Upper lobe of left lung (tissue), 6 donors: ENCODE measurements around the gene MRPS27. TPM values are rescaled to one million over a fixed set of nuclear protein-coding genes. Genes with fewer than 3 reads are reported as not detected.

Source experiments
- ATAC-seq, 2 donors: fragments of 200-7000 bp; cut with Tn5 transposase; one replicate each; pipeline ENCODE4 v1.9.1; 2022; ENCODE audit warnings: mild to moderate bottlenecking in 2 of 2, moderate library complexity in 2 of 2; ENCODE audit not compliant: low FRiP score in 2 of 2
- DNase-seq, 2 donors: peaks; one replicate each; pipeline ENCODE4 v3.0.0-alpha.2; 2019 to 2020
- H3K27ac ChIP-seq, 4 donors: fragments of 200-600 bp; sonication (generic); one replicate each; pipeline ENCODE4 v1.5.1; 2016 to 2019
- H3K27me3 ChIP-seq, 4 donors: fragments of 200-600 bp; sonication (generic); one replicate each; pipeline ENCODE4 v1.5.1; 2017 to 2019
- H3K36me3 ChIP-seq, 4 donors: fragments of 200-600 bp; sonication (generic); one replicate each; pipeline ENCODE4 v1.5.1; 2016 to 2019
- H3K4me1 ChIP-seq, 4 donors: fragments of 200-600 bp; sonication (generic); one replicate each; pipeline ENCODE4 v1.5.1; 2018 to 2019
- H3K4me3 ChIP-seq, 4 donors: fragments of 200-600 bp; sonication (generic); one replicate each; pipeline ENCODE4 v1.5.1; 2017 to 2019; ENCODE audit warnings: mild to moderate bottlenecking in 2 of 4, moderate library complexity in 1 of 4
- H3K9me3 ChIP-seq, 4 donors: fragments of 200-600 bp; sonication (generic); one replicate each; pipeline ENCODE4 v1.5.1; 2018 to 2019
- EP300 ChIP-seq, 4 donors: sonication (generic); formaldehyde crosslinking; IDR thresholded peaks; one replicate each; pipeline ENCODE4 v1.5.1; 2017; ENCODE audit warnings: antibody characterized with exemption in 4 of 4, control low read depth in 2 of 4
- POLR2A ChIP-seq, 4 donors: fragments of 450-650 bp; IDR thresholded peaks; one replicate each; pipeline ENCODE4 v1.5.1; 2016 to 2017; ENCODE audit warnings: antibody characterized with exemption in 4 of 4, mild to moderate bottlenecking in 2 of 4
- POLR2AphosphoS5 ChIP-seq, 2 donors: sonication (generic); formaldehyde crosslinking; IDR thresholded peaks; one replicate each; pipeline ENCODE4 v1.5.1; 2017; ENCODE audit warnings: antibody characterized with exemption in 2 of 2
- WGBS, 2 donors: methylation state at CpG; one replicate each; pipeline ENCODE4 v1.1.5; 2017 to 2018; 5-methylcytosine and 5-hydroxymethylcytosine counted together
- total RNA-seq, 6 donors: library from RNA; depleted of rRNA in 4 of 6; stranded (reverse); fragments of >200 nt in 4 of 6; gene quantifications; one replicate each; pipeline versions ENCODE4 v1.1.0 to v1.2.1, GENCODE V29; 2016 to 2021
- TF ChIP-seq, protein P1 (sequence below), 6 experiments: fragments of 450-650 bp in 4 of 6; fragments of 200-600 bp in 2 of 6; sonication (generic) in 2 of 6; IDR thresholded peaks; one replicate each; pipeline ENCODE4 v1.5.1; 2016 to 2019; ENCODE audit warnings: antibody characterized with exemption in 6 of 6
- donor health status: DM: no; HTN: no; CAD: no; lungs with moderate emphysema.
- donor health status: DM: no; HTN: yes; CAD: no; lungs with severe emphysema.

MRPS27 gene
- total RNA-seq, 6 donors from 2014 or later = 15.7 to 36.9 (median 34.4) TPM

DNA sequence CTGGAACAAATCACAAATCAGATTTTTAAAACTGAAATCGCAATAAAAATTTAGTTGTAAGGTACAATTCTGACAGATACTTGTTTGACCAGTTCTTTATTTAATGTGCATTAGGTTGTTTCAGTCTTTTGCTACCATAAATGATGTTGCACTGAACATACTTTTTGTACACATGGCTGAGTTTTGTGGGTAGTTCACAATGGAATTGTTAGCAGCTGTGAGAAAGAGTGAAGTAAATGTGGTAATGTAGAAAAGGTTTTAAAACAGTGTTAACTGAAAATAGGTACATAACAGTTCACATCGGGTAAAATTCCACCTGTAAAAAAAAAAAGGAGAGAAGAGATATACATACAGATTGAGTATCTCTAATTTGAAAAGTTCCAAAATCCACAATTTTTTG lies 25.6 kb downstream of the MRPS27 start:
- H3K4me1 ChIP-seq = peaks cover 0 to 5% (median 0%) of the 10 kb centered on the region in 4 donors
- 91 to 92% methylated on average over 2 of the region's 2 CpGs for WGBS, 2 donors
- no peak overlapping the region for H3K27ac ChIP-seq
- H3K27me3 ChIP-seq = no peaks in the 10 kb centered on the region
- no peak overlapping the region for H3K4me3 ChIP-seq
- DNase-seq (no peak), ATAC-seq (no peak)
- no peaks in the 10 kb centered on the region for H3K9me3 ChIP-seq
- TF ChIP-seq EP300 (IDR thresholded peaks at IDR 0.05) (no peak), POLR2A (IDR thresholded peaks at IDR 0.05) (no peak), POLR2AphosphoS5 (IDR thresholded peaks at IDR 0.05) (no peak)
- TF ChIP-seq, protein P1, sequence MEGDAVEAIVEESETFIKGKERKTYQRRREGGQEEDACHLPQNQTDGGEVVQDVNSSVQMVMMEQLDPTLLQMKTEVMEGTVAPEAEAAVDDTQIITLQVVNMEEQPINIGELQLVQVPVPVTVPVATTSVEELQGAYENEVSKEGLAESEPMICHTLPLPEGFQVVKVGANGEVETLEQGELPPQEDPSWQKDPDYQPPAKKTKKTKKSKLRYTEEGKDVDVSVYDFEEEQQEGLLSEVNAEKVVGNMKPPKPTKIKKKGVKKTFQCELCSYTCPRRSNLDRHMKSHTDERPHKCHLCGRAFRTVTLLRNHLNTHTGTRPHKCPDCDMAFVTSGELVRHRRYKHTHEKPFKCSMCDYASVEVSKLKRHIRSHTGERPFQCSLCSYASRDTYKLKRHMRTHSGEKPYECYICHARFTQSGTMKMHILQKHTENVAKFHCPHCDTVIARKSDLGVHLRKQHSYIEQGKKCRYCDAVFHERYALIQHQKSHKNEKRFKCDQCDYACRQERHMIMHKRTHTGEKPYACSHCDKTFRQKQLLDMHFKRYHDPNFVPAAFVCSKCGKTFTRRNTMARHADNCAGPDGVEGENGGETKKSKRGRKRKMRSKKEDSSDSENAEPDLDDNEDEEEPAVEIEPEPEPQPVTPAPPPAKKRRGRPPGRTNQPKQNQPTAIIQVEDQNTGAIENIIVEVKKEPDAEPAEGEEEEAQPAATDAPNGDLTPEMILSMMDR (IDR thresholded peaks at IDR 0.05) = no peak
- H3K36me3 ChIP-seq = peaks cover 0 to 20% (median 3%) of the 10 kb centered on the region in 4 donors

DNA sequence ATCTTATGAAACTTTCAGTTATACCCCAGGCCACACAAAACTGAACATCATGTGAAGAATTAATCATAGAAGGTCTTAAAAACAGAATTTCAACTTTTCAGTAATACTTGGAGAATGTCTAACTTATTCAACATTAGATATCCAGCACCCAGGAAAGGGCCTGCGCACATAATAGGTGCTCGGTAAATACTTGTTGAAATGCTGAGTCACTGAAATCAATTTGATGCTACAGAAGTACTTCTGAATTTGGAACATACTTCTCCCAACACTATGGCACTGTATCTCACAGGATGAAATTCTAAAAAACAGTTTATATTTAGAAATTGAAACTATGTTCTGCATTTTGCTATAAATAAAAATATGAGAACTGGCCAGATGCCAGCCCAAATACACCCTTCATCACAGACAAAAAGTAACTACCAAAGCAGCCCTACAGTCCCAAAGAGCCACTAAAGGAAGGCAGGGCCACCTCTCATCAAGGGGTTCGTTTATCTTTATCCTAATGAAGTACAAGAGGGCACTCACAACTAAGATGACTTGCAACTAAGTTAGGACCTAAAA lies 26.5 kb downstream of the MRPS27 start:
- WGBS, 2 donors = 75 to 79% methylated on average over 3 of the region's 3 CpGs
- no peaks in the 10 kb centered on the region for H3K27me3 ChIP-seq
- DNase-seq = no peak
- H3K9me3 ChIP-seq = no peaks in the 10 kb centered on the region
- H3K27ac ChIP-seq = no peak overlapping the region
- ATAC-seq = no peak
- H3K36me3 ChIP-seq = peaks cover 0 to 22% (median 3%) of the 10 kb centered on the region in 4 donors
- no peak overlapping the region for H3K4me3 ChIP-seq
- TF ChIP-seq, protein P1 (IDR thresholded peaks at IDR 0.05) = no peak
- TF ChIP-seq POLR2AphosphoS5 (IDR thresholded peaks at IDR 0.05) (no peak), EP300 (IDR thresholded peaks at IDR 0.05) (no peak), POLR2A (IDR thresholded peaks at IDR 0.05) (no peak)
- H3K4me1 ChIP-seq = peaks cover 0 to 5% (median 0%) of the 10 kb centered on the region in 4 donors

- Histone ChIP-seq H3K27ac (no peak overlapping the region), H3K36me3 (peaks cover 0 to 22% (median 3%) of the 10 kb centered on the region in 4 donors)
- no peak for DNase-seq
Measured at GRCh38 chr5:72292411-72292810, 27.6 kb downstream of the MRPS27 start.

GRCh38 chr5:72291601-72292000 lies 28.4 kb downstream of the MRPS27 start:
- peaks cover 0 to 5% (median 0%) of the 10 kb centered on the region in 4 donors for H3K4me1 ChIP-seq
- TF ChIP-seq EP300 (IDR thresholded peaks at IDR 0.05) = no peak
- TF ChIP-seq POLR2A (IDR thresholded peaks at IDR 0.05) = no peak
- no peak for TF ChIP-seq POLR2AphosphoS5 (IDR thresholded peaks at IDR 0.05)
- TF ChIP-seq, protein P1 (IDR thresholded peaks at IDR 0.05) = no peak
- WGBS, 2 donors = 97 to 98% methylated on average over 3 of the region's 3 CpGs

More at GRCh38 chr5:72292411-72292810, 27.6 kb downstream of the MRPS27 start:
- peaks cover 0 to 5% (median 0%) of the 10 kb centered on the region in 4 donors for H3K4me1 ChIP-seq
- no peak for ATAC-seq
- H3K9me3 ChIP-seq = no peaks in the 10 kb centered on the region
- 93 to 95% methylated on average over 1 of the region's 1 CpG for WGBS, 2 donors
- H3K4me3 ChIP-seq = no peak overlapping the region
- TF ChIP-seq EP300 (IDR thresholded peaks at IDR 0.05) (no peak), POLR2A (IDR thresholded peaks at IDR 0.05) (no peak), POLR2AphosphoS5 (IDR thresholded peaks at IDR 0.05) (no peak)
- TF ChIP-seq, protein P1 (IDR thresholded peaks at IDR 0.05) = no peak
- H3K27me3 ChIP-seq = no peaks in the 10 kb centered on the region

More at GRCh38 chr5:72291601-72292000, 28.4 kb downstream of the MRPS27 start:
- Histone ChIP-seq H3K27me3 (no peaks in the 10 kb centered on the region), H3K36me3 (peaks cover 0 to 29% (median 3%) of the 10 kb centered on the region in 4 donors), H3K4me3 (no peak overlapping the region), H3K27ac (no peak overlapping the region), H3K9me3 (no peaks in the 10 kb centered on the region)
- DNase-seq = no peak
- ATAC-seq = no peak
